ENCODE measurements around the gene FOXA2. TPM values are rescaled to one million over a fixed set of nuclear protein-coding genes. Genes with fewer than 3 reads are reported as not detected.

The FOXA2 gene
- total RNA-seq, 1 donor from 2014 or later: not detected

DNA sequence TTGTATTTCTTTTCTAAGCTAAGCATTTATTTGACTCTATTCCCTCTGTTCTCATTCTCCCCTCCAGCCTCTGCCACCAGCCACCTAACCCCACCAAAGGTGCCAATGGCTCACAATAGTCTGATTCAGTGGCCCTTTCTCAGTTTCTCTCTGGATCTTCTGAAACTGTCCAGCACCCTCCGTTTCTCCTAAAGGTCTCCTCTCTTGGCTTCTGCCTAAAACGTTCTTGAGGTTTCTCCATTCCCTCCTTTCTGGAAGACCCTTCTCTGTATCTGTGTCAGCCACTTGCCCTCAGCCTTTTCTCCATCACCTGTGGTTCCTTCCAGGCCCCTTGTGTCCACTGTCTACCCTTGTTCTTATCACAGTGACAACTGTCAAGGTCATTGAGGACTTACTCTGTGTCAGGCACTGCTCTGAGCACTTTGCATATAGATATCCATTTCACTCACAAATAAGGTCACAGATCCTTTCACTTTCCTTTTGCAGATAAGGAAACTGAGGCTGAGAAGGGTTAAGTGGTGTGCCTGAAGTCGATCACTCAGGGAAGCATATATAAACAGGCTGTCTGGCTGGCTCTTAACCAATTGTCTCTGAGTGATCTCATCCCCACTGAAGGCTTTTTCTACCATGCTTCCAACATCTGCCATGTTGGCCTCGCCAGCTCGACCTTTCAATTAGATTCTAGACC, 48.1 kb downstream of the FOXA2 start:
- ChIA-PET POLR2A (no interaction called here), CTCF (no interaction called here)
- no peaks in the 10 kb centered on the region for H3K9me3 Mint-ChIP-seq
- no peak overlapping the region for H3K27ac Mint-ChIP-seq
- H3K4me3 Mint-ChIP-seq: no peak overlapping the region
- ATAC-seq (ENCODE audit: low read depth) (no peak), DNase-seq (no peak)
- no peaks in the 10 kb centered on the region for H3K27me3 Mint-ChIP-seq
- TF ChIP-seq, protein P1, sequence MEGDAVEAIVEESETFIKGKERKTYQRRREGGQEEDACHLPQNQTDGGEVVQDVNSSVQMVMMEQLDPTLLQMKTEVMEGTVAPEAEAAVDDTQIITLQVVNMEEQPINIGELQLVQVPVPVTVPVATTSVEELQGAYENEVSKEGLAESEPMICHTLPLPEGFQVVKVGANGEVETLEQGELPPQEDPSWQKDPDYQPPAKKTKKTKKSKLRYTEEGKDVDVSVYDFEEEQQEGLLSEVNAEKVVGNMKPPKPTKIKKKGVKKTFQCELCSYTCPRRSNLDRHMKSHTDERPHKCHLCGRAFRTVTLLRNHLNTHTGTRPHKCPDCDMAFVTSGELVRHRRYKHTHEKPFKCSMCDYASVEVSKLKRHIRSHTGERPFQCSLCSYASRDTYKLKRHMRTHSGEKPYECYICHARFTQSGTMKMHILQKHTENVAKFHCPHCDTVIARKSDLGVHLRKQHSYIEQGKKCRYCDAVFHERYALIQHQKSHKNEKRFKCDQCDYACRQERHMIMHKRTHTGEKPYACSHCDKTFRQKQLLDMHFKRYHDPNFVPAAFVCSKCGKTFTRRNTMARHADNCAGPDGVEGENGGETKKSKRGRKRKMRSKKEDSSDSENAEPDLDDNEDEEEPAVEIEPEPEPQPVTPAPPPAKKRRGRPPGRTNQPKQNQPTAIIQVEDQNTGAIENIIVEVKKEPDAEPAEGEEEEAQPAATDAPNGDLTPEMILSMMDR (IDR thresholded peaks at IDR 0.05): no peak
- intact Hi-C loops (cut with micrococcal nuclease): no loop called here
- H3K36me3 Mint-ChIP-seq (ENCODE audit: low read depth): no peaks in the 10 kb centered on the region
- H3K4me1 Mint-ChIP-seq: no peaks in the 10 kb centered on the region

DNA sequence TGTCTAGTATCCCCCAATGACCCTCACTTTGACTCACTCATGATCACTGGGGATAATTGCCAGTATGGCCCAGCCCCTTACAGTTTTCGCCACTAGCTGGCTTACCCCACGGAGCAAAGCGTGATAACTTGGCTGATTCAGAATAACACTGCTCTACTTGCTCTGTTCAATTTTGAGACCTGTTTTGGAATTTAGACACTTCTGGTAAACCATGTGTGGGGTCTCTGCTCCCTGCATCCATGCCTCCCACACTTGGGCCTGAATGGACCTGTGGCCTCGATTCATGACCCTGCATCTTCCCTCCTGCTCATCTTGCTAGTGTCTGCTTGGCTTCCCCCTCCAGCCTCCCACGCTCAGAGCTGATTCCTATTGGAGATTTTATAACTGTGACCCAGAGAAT, 48.9 kb downstream of the FOXA2 start:
- intact Hi-C loops (cut with micrococcal nuclease): no loop called here
- Mint-ChIP-seq H3K4me3 (no peak overlapping the region), H3K36me3 (ENCODE audit: low read depth) (no peaks in the 10 kb centered on the region), H3K9me3 (no peaks in the 10 kb centered on the region), H3K27ac (no peak overlapping the region), H3K4me1 (no peaks in the 10 kb centered on the region), H3K27me3 (no peaks in the 10 kb centered on the region)
- ATAC-seq (ENCODE audit: low read depth) (no peak), DNase-seq (no peak)
- POLR2A ChIA-PET: no interaction called here
- TF ChIP-seq, protein P1 (IDR thresholded peaks at IDR 0.05): no peak
- CTCF ChIA-PET: no interaction called here

DNA sequence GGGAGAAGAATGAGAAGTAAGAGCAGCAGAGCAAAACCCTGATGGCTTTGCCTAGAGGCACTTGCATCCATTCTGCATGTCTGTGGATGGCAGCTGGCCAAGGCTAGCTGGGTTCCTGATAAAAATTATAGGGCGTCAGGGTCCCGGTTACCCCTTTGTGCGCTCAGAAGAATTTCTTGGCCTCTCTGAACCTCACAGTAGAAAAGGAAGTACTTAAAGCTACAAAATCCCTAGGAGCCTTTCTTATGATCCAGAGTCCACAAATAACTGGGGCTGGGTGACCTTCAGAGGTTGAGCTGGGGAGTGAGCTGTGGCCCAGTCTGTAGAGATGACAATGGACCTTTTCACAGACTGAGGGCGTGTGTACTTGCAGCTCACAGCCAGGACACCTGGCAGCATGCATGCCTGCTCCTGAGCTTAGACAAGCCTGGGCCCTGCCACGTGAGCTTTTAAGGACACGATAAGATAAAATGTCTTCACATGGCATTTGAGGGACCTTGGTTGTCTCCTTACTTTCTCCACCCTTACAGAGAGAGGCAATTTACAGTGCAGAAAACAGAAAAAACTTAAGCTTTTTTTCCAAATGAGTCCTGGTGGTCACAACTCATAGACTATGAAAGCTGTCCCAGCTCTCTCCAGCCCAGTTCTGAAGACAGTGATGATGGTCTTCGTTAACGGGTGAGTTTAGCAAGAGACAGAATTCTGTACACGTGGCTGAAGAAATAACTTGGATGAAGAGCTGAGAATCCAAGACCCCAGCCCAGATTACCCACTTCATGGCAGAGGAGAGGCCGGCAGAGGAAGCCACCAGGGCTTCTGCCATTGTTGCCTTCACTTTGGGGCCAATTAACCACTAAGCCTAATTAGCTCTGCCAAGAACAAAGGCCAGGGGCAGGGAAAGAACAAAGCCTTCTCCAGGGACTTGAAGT, 50.3 kb downstream of the FOXA2 start:
- H3K4me3 Mint-ChIP-seq: no peak overlapping the region
- ChIA-PET POLR2A (no interaction called here), CTCF (no interaction called here)
- no peak overlapping the region for H3K27ac Mint-ChIP-seq
- H3K27me3 Mint-ChIP-seq: no peaks in the 10 kb centered on the region
- DNase-seq (no peak), ATAC-seq (ENCODE audit: low read depth) (no peak)
- H3K36me3 Mint-ChIP-seq (ENCODE audit: low read depth): no peaks in the 10 kb centered on the region
- intact Hi-C loops (cut with micrococcal nuclease): no loop called here
- TF ChIP-seq, protein P1 (IDR thresholded peaks at IDR 0.05): no peak
- no peaks in the 10 kb centered on the region for H3K4me1 Mint-ChIP-seq
- H3K9me3 Mint-ChIP-seq: no peaks in the 10 kb centered on the region

DNA sequence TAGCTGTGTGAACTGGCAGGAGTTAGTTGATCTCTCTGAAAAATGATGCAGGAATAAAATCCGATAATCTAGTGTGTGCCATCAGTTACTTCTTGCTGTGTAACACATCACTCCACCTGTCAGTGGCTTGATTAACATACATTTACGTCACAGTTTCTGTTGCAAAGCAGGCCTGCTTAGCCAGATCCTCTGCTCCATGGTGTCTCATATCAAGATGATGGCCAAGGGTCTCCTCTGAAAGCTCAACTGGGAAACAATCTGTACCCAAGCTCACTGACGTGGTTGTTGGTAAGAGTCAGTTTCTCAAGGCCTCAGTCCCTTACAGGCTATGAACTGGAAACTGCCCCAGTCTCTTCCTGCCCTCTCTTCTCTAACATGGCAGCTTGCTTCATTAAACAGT, 51.8 kb downstream of the FOXA2 start:
- no peak for DNase-seq
- H3K27me3 Mint-ChIP-seq: no peaks in the 10 kb centered on the region

DNA sequence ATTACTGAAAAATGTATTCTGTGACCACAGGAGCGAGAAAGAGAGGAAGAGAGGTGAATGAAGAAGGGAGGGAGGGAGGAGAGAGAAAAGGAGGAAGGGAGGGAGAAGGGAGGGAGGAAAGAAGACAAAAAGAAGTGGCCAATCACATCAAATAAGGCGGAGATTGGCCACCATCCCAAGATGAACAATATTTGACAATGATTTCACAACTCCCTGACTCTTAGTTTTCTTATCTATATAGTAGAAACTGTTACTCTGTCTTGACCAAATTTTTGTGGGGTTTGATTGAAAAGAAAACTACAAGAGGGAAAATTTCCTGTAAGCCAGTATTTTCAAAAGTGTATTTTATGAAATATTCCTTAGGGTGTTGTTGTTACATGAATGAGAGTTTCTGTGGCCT, 52.6 kb downstream of the FOXA2 start:
- no peak for ATAC-seq (ENCODE audit: low read depth)
- Mint-ChIP-seq H3K27me3 (no peaks in the 10 kb centered on the region), H3K4me1 (no peaks in the 10 kb centered on the region), H3K27ac (no peak overlapping the region), H3K9me3 (no peaks in the 10 kb centered on the region), H3K4me3 (no peak overlapping the region), H3K36me3 (ENCODE audit: low read depth) (no peaks in the 10 kb centered on the region)
- TF ChIP-seq, protein P1 (IDR thresholded peaks at IDR 0.05): no peak
- intact Hi-C loops (cut with micrococcal nuclease): no loop called here
- CTCF ChIA-PET: no interaction called here
- no peak for DNase-seq
- POLR2A ChIA-PET: no interaction called here

More for the DNA sequence above, 51.8 kb downstream of the FOXA2 start:
- H3K9me3 Mint-ChIP-seq: no peaks in the 10 kb centered on the region
- H3K36me3 Mint-ChIP-seq (ENCODE audit: low read depth): no peaks in the 10 kb centered on the region
- no peaks in the 10 kb centered on the region for H3K4me1 Mint-ChIP-seq
- no peak overlapping the region for H3K27ac Mint-ChIP-seq
- ATAC-seq (ENCODE audit: low read depth): no peak
- CTCF ChIA-PET: no interaction called here
- POLR2A ChIA-PET: no interaction called here
- intact Hi-C loops (cut with micrococcal nuclease): no loop called here
- H3K4me3 Mint-ChIP-seq: no peak overlapping the region
- TF ChIP-seq, protein P1 (IDR thresholded peaks at IDR 0.05): no peak
